HEK293 (cell line): ENCODE measurements around the gene NOS2.

ENCODE experiments used
- CTCF ChIP-seq: fragments of 450-650 bp; formaldehyde crosslinking; IDR thresholded peaks from 2 replicates; pipeline ENCODE4 v1.5.1; 2016; ENCODE audit warnings: missing biosample characterization, missing genetic modification characterization
- HOXC10 ChIP-seq: sonication (generic); formaldehyde crosslinking; IDR thresholded peaks from 2 replicates; pipeline ENCODE4 v1.8.1; 2023; ENCODE audit warnings: mild to moderate bottlenecking, missing genetic modification reagents
- PATZ1 ChIP-seq: fragments of 450-650 bp; formaldehyde crosslinking; IDR thresholded peaks from 2 replicates; pipeline ENCODE4 v1.5.1; 2016; ENCODE audit warnings: missing biosample characterization, missing genetic modification characterization
- PBX3 ChIP-seq: sonication (generic); formaldehyde crosslinking; IDR thresholded peaks from 2 replicates; pipeline ENCODE4 v1.8.1; 2022; ENCODE audit warnings: mild to moderate bottlenecking, moderate library complexity, missing genetic modification reagents
- REST ChIP-seq: fragments of 450-650 bp; formaldehyde crosslinking; IDR thresholded peaks from 2 replicates; pipeline ENCODE4 v1.5.1; 2016; ENCODE audit warnings: missing biosample characterization, missing genetic modification characterization
- TSHZ1 ChIP-seq: fragments of 450-650 bp; formaldehyde crosslinking; IDR thresholded peaks from 2 replicates; pipeline ENCODE4 v1.5.1; 2016; ENCODE audit warnings: missing biosample characterization, missing genetic modification characterization, borderline replicate concordance
- ZBTB7A ChIP-seq: fragments of 450-650 bp; formaldehyde crosslinking; IDR thresholded peaks from 2 replicates; pipeline ENCODE4 v1.5.1; 2016; ENCODE audit warnings: low read depth, missing biosample characterization, missing genetic modification characterization
- ZFP37 ChIP-seq: fragments of 450-650 bp; formaldehyde crosslinking; IDR thresholded peaks from 2 replicates; pipeline ENCODE4 v1.5.1; 2016; ENCODE audit warnings: missing biosample characterization, missing genetic modification characterization
- ZNF202 ChIP-seq: fragments of 450-650 bp; formaldehyde crosslinking; IDR thresholded peaks from 2 replicates; pipeline ENCODE4 v1.5.1; 2016; ENCODE audit warnings: missing biosample characterization, missing genetic modification characterization, borderline replicate concordance
- ZNF248 ChIP-seq: fragments of 450-650 bp; formaldehyde crosslinking; IDR thresholded peaks from 2 replicates; pipeline ENCODE4 v1.5.1; 2017; ENCODE audit warnings: missing biosample characterization, missing genetic modification characterization
- ZNF280D ChIP-seq: fragments of 450-650 bp; formaldehyde crosslinking; IDR thresholded peaks from 2 replicates; pipeline ENCODE4 v1.5.1; 2016; ENCODE audit warnings: missing biosample characterization, missing genetic modification characterization
- ZNF292 ChIP-seq: fragments of 450-650 bp; formaldehyde crosslinking; IDR thresholded peaks from 2 replicates; pipeline ENCODE4 v1.5.1; 2016; ENCODE audit warnings: low read depth, missing biosample characterization, missing genetic modification characterization, borderline replicate concordance
- ZNF473 ChIP-seq: fragments of 450-650 bp; formaldehyde crosslinking; IDR thresholded peaks from 2 replicates; pipeline ENCODE4 v1.5.1; 2017; ENCODE audit warnings: missing biosample characterization, missing genetic modification characterization

GRCh38 chr17:27754549-27754948 lies 45.8 kb downstream of the NOS2 start:
- TF ChIP-seq ZNF280D (tag by site-specific recombination), result no peak
- no peak for TF ChIP-seq CTCF
- TF ChIP-seq PATZ1 (tag by site-specific recombination), result no peak
- no peak for TF ChIP-seq PBX3 (CRISPR knock-in tag)
- no peak for TF ChIP-seq ZFP37 (tag by site-specific recombination)
- no peak for TF ChIP-seq HOXC10
- no peak for TF ChIP-seq TSHZ1
- TF ChIP-seq ZNF473 (tag by site-specific recombination), result no peak
- TF ChIP-seq ZNF248, result no peak
- no peak for TF ChIP-seq ZNF292
- TF ChIP-seq ZNF202, result no peak
- TF ChIP-seq REST (tag by site-specific recombination), result no peak
- TF ChIP-seq ZBTB7A (tag by site-specific recombination), result no peak
